ENCODE results near the gene HDDC2.

The HDDC2 gene

DNA sequence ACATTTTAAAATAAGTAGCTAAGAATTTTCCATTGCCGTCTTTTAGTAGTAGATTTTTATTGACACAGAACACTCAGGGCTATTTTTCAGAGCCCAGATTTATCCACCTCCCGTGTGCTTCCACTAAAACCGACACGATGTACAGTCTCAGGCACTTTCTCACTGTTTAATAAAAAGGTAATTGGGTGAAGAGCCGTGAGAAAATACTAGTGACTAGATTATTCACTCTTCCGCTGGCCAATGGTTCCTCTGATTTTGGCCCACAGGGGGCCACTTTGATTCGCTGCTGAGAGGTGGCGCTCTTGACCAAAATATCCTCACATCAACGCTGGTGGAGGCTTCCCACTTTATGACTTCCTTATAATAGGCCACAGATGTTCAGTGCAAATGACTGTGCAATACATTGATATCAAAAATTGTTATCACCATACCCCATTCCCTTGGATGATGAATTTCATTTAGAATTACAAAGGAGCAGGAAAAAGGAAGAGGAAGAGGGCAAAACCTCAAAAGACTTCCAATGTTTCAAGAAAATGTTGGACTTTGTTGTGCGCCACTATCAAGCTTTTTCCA is 12.3 kb upstream of the HDDC2 start:
- no peaks in the 10 kb centered on the region for H3K27me3 ChIP-seq (ENCODE audit: insufficient read depth, poor library complexity, severe bottlenecking)
- H3K27ac ChIP-seq (ENCODE audit: poor library complexity, severe bottlenecking), result no peak overlapping the region
- no peaks in the 10 kb centered on the region for H3K4me1 ChIP-seq (ENCODE audit: insufficient read depth, poor library complexity, severe bottlenecking)
- TF ChIP-seq, protein P1, sequence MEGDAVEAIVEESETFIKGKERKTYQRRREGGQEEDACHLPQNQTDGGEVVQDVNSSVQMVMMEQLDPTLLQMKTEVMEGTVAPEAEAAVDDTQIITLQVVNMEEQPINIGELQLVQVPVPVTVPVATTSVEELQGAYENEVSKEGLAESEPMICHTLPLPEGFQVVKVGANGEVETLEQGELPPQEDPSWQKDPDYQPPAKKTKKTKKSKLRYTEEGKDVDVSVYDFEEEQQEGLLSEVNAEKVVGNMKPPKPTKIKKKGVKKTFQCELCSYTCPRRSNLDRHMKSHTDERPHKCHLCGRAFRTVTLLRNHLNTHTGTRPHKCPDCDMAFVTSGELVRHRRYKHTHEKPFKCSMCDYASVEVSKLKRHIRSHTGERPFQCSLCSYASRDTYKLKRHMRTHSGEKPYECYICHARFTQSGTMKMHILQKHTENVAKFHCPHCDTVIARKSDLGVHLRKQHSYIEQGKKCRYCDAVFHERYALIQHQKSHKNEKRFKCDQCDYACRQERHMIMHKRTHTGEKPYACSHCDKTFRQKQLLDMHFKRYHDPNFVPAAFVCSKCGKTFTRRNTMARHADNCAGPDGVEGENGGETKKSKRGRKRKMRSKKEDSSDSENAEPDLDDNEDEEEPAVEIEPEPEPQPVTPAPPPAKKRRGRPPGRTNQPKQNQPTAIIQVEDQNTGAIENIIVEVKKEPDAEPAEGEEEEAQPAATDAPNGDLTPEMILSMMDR (IDR thresholded peaks at IDR 0.05; ENCODE audit: poor library complexity, severe bottlenecking), result peak; percentile 83
- no peaks in the 10 kb centered on the region for H3K36me3 ChIP-seq (ENCODE audit: low read depth)
- no peak overlapping the region for H3K4me3 ChIP-seq (ENCODE audit: severe bottlenecking)
- H3K9me3 ChIP-seq (ENCODE audit: severe bottlenecking), result no peaks in the 10 kb centered on the region
- DNase-seq (ENCODE audit: low spot score) (no peak), ATAC-seq (ENCODE audit: low read depth) (peak; percentile 90)

DNA sequence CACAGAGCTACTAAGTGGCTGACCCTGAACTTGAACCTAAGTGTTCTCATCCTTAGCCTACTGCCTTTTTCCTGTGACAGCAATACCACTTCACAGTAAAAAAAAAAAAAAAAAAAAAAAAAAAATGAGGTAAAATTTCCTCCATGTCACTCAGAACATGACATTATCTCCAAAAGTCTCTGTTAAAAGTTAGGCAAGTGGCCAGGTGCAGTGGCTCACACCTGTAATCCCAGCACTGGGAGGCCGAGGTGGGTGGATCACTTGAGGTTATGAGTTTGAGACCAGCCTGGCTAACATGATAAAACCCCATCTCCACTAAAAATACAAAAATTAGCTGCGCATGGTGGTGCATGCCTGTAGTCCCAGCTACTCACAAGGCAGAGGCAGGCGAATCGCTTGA is 11.2 kb upstream of the HDDC2 start:
- Histone ChIP-seq H3K9me3 (ENCODE audit: severe bottlenecking) (no peaks in the 10 kb centered on the region), H3K4me3 (ENCODE audit: severe bottlenecking) (no peak overlapping the region), H3K27me3 (ENCODE audit: insufficient read depth, poor library complexity, severe bottlenecking) (no peaks in the 10 kb centered on the region), H3K27ac (ENCODE audit: poor library complexity, severe bottlenecking) (no peak overlapping the region), H3K36me3 (ENCODE audit: low read depth) (no peaks in the 10 kb centered on the region), H3K4me1 (ENCODE audit: insufficient read depth, poor library complexity, severe bottlenecking) (no peaks in the 10 kb centered on the region)
- ATAC-seq (ENCODE audit: low read depth), result no peak
- TF ChIP-seq, protein P1 (IDR thresholded peaks at IDR 0.05; ENCODE audit: poor library complexity, severe bottlenecking), result no peak
- DNase-seq (ENCODE audit: low spot score), result no peak

DNA sequence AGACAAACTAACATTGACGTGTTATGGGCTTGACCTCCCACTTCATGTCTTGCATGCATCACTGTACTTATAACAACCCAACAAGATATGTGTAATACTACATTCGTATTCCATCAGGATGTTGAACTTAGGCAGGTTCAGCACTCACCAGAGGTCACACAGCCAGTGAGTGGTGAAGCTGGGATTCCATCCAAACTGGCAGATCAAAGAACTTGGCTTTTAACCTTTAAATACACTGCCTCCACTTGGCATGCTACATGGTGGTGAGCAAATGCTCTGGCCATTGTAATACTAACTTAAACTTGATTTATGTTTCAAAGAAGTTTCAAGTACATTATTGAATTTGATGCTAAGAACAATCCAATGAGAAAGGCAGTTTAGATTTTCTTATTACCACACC is 10.7 kb upstream of the HDDC2 start:
- ATAC-seq (ENCODE audit: low read depth) (no peak), DNase-seq (ENCODE audit: low spot score) (no peak)
- no peaks in the 10 kb centered on the region for H3K27me3 ChIP-seq (ENCODE audit: insufficient read depth, poor library complexity, severe bottlenecking)
- no peaks in the 10 kb centered on the region for H3K36me3 ChIP-seq (ENCODE audit: low read depth)
- H3K4me1 ChIP-seq (ENCODE audit: insufficient read depth, poor library complexity, severe bottlenecking), result no peaks in the 10 kb centered on the region
- H3K27ac ChIP-seq (ENCODE audit: poor library complexity, severe bottlenecking), result no peak overlapping the region
- no peaks in the 10 kb centered on the region for H3K9me3 ChIP-seq (ENCODE audit: severe bottlenecking)
- no peak overlapping the region for H3K4me3 ChIP-seq (ENCODE audit: severe bottlenecking)
- TF ChIP-seq, protein P1 (IDR thresholded peaks at IDR 0.05; ENCODE audit: poor library complexity, severe bottlenecking), result no peak

DNA sequence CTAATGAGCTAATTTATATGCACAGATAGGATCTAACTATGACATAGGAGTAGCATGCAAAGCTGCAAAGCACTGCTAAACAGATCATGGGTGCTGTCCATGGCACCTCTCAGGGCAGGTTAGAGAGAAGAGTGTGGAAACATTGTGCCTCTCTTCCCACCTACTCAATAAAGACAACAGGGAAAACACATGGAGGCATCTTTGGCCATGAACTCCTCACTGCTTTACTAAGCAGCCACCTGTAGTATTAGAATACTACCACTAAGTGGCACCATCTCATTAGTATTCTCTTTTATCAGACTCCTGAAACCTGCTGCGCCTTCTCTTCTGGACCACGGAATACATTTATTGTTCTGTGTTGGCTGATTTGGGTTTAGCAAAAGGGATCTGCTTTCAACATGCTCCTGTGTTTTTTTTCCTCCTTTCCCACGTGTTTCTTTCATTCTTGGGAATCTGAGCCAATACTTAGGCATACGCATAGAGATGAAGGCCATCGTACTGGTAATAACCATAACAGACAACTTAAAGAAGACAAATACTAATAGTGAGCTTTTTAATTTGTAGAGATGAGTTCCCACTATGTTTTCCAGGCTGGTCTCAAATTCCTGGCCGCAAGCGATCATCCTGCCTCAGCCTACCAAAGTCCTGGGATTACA is 9.4 kb upstream of the HDDC2 start:
- ATAC-seq (ENCODE audit: low read depth) (peak; percentile 69; the same call in 2 of the 3 replicates), DNase-seq (ENCODE audit: low spot score) (no peak)
- H3K4me3 ChIP-seq (ENCODE audit: severe bottlenecking), result no peak overlapping the region
- H3K9me3 ChIP-seq (ENCODE audit: severe bottlenecking), result no peaks in the 10 kb centered on the region
- TF ChIP-seq, protein P1 (IDR thresholded peaks at IDR 0.05; ENCODE audit: poor library complexity, severe bottlenecking), result peak; percentile 86
- no peaks in the 10 kb centered on the region for H3K4me1 ChIP-seq (ENCODE audit: insufficient read depth, poor library complexity, severe bottlenecking)
- H3K36me3 ChIP-seq (ENCODE audit: low read depth), result no peaks in the 10 kb centered on the region
- H3K27me3 ChIP-seq (ENCODE audit: insufficient read depth, poor library complexity, severe bottlenecking), result no peaks in the 10 kb centered on the region
- H3K27ac ChIP-seq (ENCODE audit: poor library complexity, severe bottlenecking), result no peak overlapping the region

DNA sequence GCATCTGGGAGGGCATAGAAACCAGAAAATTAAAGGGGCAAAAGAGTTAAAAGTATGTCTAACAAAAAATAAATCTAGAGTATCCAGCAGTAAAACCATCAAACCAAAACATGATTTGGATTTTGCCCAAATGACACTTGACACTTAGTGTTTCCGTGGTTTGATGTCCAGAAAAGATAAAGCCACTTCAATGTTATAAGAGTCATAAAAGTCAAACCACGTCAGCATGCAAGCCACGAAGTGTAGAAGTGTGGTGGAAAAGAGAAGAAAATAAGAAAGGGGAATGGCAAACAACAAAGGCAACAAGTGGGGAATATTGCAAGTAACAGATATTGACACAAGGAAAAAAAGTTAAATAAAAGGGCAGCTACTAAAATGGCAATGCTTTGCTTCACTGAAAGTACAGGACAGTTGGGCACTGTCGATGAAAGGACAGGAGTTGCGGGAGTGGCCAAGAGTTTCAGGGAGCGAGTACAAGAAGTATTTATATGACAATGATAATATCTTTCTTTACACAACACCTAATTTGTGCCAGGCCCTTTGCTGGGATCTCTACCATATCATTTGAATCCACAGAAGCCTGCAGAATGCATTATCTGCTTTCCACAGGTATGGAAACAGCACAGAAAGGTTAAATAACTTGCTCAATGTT is 6.3 kb upstream of the HDDC2 start:
- TF ChIP-seq, protein P1 (IDR thresholded peaks at IDR 0.05; ENCODE audit: poor library complexity, severe bottlenecking), result no peak
- ATAC-seq (ENCODE audit: low read depth), result no peak

More for the DNA sequence above, 6.3 kb upstream of the HDDC2 start:
- no peak for DNase-seq (ENCODE audit: low spot score)
- no peak overlapping the region for H3K27ac ChIP-seq (ENCODE audit: poor library complexity, severe bottlenecking)
- H3K4me3 ChIP-seq (ENCODE audit: severe bottlenecking), result no peak overlapping the region
- H3K27me3 ChIP-seq (ENCODE audit: insufficient read depth, poor library complexity, severe bottlenecking), result no peaks in the 10 kb centered on the region
- H3K9me3 ChIP-seq (ENCODE audit: severe bottlenecking), result no peaks in the 10 kb centered on the region
- no peaks in the 10 kb centered on the region for H3K4me1 ChIP-seq (ENCODE audit: insufficient read depth, poor library complexity, severe bottlenecking)
- no peaks in the 10 kb centered on the region for H3K36me3 ChIP-seq (ENCODE audit: low read depth)
